IMR-90 (cell line): ENCODE data around the gene SLC36A1.

Experiments used
- BHLHE40 ChIP-seq: fragments of 150-350 bp; IDR thresholded peaks from 2 replicates; pipeline ENCODE4 v1.6.1; 2016; ENCODE audit warnings: mild to moderate bottlenecking, low read depth, low read length
- CEBPB ChIP-seq: IDR thresholded peaks from 2 replicates; pipeline ENCODE4 v1.6.1; 2012; ENCODE audit warnings: low read depth, low read length, improper control_type of control experiment
- FOS ChIP-seq: fragments of 150-350 bp; IDR thresholded peaks from 2 replicates; pipeline ENCODE4 v1.6.1; 2016; ENCODE audit warnings: low read depth, low read length
- MAZ ChIP-seq: IDR thresholded peaks from 2 replicates; pipeline ENCODE4 v1.6.1; 2012; ENCODE audit warnings: low read depth, mild to moderate bottlenecking, low read length, improper control_type of control experiment, moderate library complexity, borderline replicate concordance
- NFE2L2 ChIP-seq: fragments of 150-350 bp; IDR thresholded peaks from 2 replicates; pipeline ENCODE4 v1.6.1; 2016; ENCODE audit warnings: low read depth, mild to moderate bottlenecking, low read length
- POLR2A ChIP-seq: IDR thresholded peaks from 2 replicates; pipeline ENCODE4 v1.6.1; 2012; ENCODE audit warnings: mild to moderate bottlenecking, low read depth, low read length
- RAD21 ChIP-seq: IDR thresholded peaks from 2 replicates; pipeline ENCODE4 v1.6.1; 2012; ENCODE audit warnings: low read length, improper control_type of control experiment
- RCOR1 ChIP-seq: IDR thresholded peaks from 2 replicates; pipeline ENCODE4 v1.6.1; 2012; ENCODE audit warnings: mild to moderate bottlenecking, low read length, improper control_type of control experiment; ENCODE audit not compliant: insufficient replicate concordance
- RFX5 ChIP-seq: IDR thresholded peaks from 2 replicates; pipeline ENCODE4 v1.8.0; 2012; ENCODE audit warnings: low read depth, mild to moderate bottlenecking, low read length, moderate library complexity
- SMC3 ChIP-seq: fragments of 150-350 bp; IDR thresholded peaks from 2 replicates; pipeline ENCODE4 v1.6.1; 2016; ENCODE audit warnings: low read depth, mild to moderate bottlenecking, antibody characterized with exemption, low read length, moderate library complexity
- TF ChIP-seq, protein P1 (sequence below): conservative IDR thresholded peaks from 2 replicates; pipeline ENCODE4 v1.5.1; 2012; ENCODE audit warnings: mild to moderate bottlenecking, low read depth, low read length, improper control_type of control experiment
- TF ChIP-seq, protein P2 (sequence below): fragments of 150-350 bp; IDR thresholded peaks from 2 replicates; pipeline ENCODE4 v1.6.1; 2017; ENCODE audit warnings: mild to moderate bottlenecking, antibody characterized with exemption, low read length, low read depth

GRCh38 chr5:151469386-151469785 lies 22.0 kb downstream of the SLC36A1 start:
- TF ChIP-seq RAD21 (no peak), RCOR1 (no peak), POLR2A (no peak), NFE2L2 (no peak), CEBPB (no peak), BHLHE40 (no peak), MAZ (no peak), RFX5 (no peak), FOS (no peak), SMC3 (no peak)
- TF ChIP-seq, protein P1, sequence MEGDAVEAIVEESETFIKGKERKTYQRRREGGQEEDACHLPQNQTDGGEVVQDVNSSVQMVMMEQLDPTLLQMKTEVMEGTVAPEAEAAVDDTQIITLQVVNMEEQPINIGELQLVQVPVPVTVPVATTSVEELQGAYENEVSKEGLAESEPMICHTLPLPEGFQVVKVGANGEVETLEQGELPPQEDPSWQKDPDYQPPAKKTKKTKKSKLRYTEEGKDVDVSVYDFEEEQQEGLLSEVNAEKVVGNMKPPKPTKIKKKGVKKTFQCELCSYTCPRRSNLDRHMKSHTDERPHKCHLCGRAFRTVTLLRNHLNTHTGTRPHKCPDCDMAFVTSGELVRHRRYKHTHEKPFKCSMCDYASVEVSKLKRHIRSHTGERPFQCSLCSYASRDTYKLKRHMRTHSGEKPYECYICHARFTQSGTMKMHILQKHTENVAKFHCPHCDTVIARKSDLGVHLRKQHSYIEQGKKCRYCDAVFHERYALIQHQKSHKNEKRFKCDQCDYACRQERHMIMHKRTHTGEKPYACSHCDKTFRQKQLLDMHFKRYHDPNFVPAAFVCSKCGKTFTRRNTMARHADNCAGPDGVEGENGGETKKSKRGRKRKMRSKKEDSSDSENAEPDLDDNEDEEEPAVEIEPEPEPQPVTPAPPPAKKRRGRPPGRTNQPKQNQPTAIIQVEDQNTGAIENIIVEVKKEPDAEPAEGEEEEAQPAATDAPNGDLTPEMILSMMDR = no peak
- TF ChIP-seq, protein P2, sequence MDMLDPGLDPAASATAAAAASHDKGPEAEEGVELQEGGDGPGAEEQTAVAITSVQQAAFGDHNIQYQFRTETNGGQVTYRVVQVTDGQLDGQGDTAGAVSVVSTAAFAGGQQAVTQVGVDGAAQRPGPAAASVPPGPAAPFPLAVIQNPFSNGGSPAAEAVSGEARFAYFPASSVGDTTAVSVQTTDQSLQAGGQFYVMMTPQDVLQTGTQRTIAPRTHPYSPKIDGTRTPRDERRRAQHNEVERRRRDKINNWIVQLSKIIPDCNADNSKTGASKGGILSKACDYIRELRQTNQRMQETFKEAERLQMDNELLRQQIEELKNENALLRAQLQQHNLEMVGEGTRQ = no peak
